GM23338 (cell line): ENCODE results near the gene NDST1. TPM values are rescaled to one million over a fixed set of nuclear protein-coding genes. Genes with fewer than 3 reads are reported as not detected.

ENCODE experiments used
- ATAC-seq: fragments of 200-7000 bp; cut with Tn5 transposase; 3 replicates; pipeline ENCODE4 v1.9.1; 2020
- DNase-seq: peaks from one replicate; pipeline ENCODE4 v3.0.0-alpha.2; 2015; ENCODE audit warnings: low spot score
- H2AFZ ChIP-seq: fragments of 200-600 bp; sonication (generic); 2 replicates; pipeline ENCODE4 v1.8.0; 2016; ENCODE audit warnings: antibody characterized with exemption, mild to moderate bottlenecking, moderate library complexity
- H3F3A ChIP-seq: fragments of 200-600 bp; sonication (generic); replicated peaks from 2 replicates; pipeline ENCODE4 v1.8.0; 2017; ENCODE audit warnings: antibody characterized with exemption, mixed run types, low read depth
- H3K27ac ChIP-seq: fragments of 200-600 bp; sonication (generic); 2 replicates; pipeline ENCODE4 v1.6.1; 2016; ENCODE audit warnings: low read depth
- H3K27me3 ChIP-seq: fragments of 200-600 bp; sonication (generic); 2 replicates; pipeline ENCODE4 v1.8.0; 2016; ENCODE audit warnings: mild to moderate bottlenecking, mixed run types, moderate library complexity; ENCODE audit not compliant: insufficient read depth
- H3K36me3 ChIP-seq: fragments of 200-600 bp; sonication (generic); 2 replicates; pipeline ENCODE4 v1.8.0; 2016; ENCODE audit warnings: mild to moderate bottlenecking; ENCODE audit not compliant: insufficient read depth
- H3K4me1 ChIP-seq: fragments of 200-600 bp; sonication (generic); 2 replicates; pipeline ENCODE4 v1.8.0; 2016; ENCODE audit warnings: mild to moderate bottlenecking, moderate library complexity; ENCODE audit not compliant: insufficient read depth
- H3K4me2 ChIP-seq: fragments of 200-600 bp; sonication (generic); 2 replicates; pipeline ENCODE4 v1.7.1; 2017; ENCODE audit warnings: mixed run types
- H3K4me3 ChIP-seq: fragments of 200-600 bp; sonication (generic); 2 replicates; pipeline ENCODE4 v1.6.1; 2016; ENCODE audit warnings: mixed run types
- H3K79me2 ChIP-seq: fragments of 200-600 bp; sonication (generic); replicated peaks from 2 replicates; pipeline ENCODE4 v1.8.0; 2017; ENCODE audit warnings: mild to moderate bottlenecking; ENCODE audit not compliant: insufficient read depth
- H3K9me2 ChIP-seq: fragments of 200-600 bp; sonication (generic); 2 replicates; pipeline ENCODE4 v1.8.0; 2017; ENCODE audit not compliant: insufficient read depth
- H4K20me1 ChIP-seq: fragments of 200-600 bp; sonication (generic); replicated peaks from 2 replicates; pipeline ENCODE4 v1.8.0; 2017; ENCODE audit warnings: mild to moderate bottlenecking; ENCODE audit not compliant: insufficient read depth
- H3K27ac Mint-ChIP-seq: 2 replicates; pipeline ENCODE4 v1.8.0; 2020; ENCODE audit warnings: inconsistent platforms, mild to moderate bottlenecking, moderate library complexity, mixed read lengths
- H3K27me3 Mint-ChIP-seq: 3 replicates; pipeline ENCODE4 v1.8.0; 2022; ENCODE audit warnings: low read depth, mild to moderate bottlenecking, moderate library complexity, mixed read lengths, inconsistent platforms; ENCODE audit not compliant: insufficient read depth, poor library complexity
- H3K36me3 Mint-ChIP-seq: 3 replicates; pipeline ENCODE4 v1.8.0; 2021; ENCODE audit warnings: low read depth, mild to moderate bottlenecking, inconsistent platforms, moderate library complexity, mixed read lengths
- H3K4me1 Mint-ChIP-seq: 3 replicates; pipeline ENCODE4 v1.8.0; 2020; ENCODE audit warnings: mild to moderate bottlenecking, inconsistent platforms, mixed read lengths
- H3K4me3 Mint-ChIP-seq: 3 replicates; pipeline ENCODE4 v1.8.0; 2021; ENCODE audit warnings: moderate library complexity, mild to moderate bottlenecking, inconsistent platforms, mixed read lengths
- H3K9me3 Mint-ChIP-seq: 3 replicates; pipeline ENCODE4 v1.8.0; 2020; ENCODE audit warnings: moderate library complexity, mild to moderate bottlenecking, inconsistent platforms, mixed read lengths
- CREB1 ChIP-seq: fragments of 250-450 bp; sonication (Bioruptor Pico); IDR thresholded peaks from 2 replicates; pipeline ENCODE4 v1.5.0; 2020; ENCODE audit warnings: low read depth, mild to moderate bottlenecking, moderate library complexity
- EZH2phosphoT487 ChIP-seq: fragments of 200-600 bp; sonication (generic); IDR thresholded peaks from one replicate; pipeline ENCODE4 v1.8.1; 2018; ENCODE audit warnings: antibody characterized with exemption; ENCODE audit not compliant: unreplicated experiment
- NANOG ChIP-seq: IDR thresholded peaks from 2 replicates; pipeline ENCODE4 v1.6.1; 2016; ENCODE audit warnings: antibody characterized with exemption, borderline replicate concordance
- POLR2AphosphoS5 ChIP-seq: IDR thresholded peaks from 2 replicates; pipeline ENCODE4 v1.6.1; 2016; ENCODE audit warnings: antibody characterized with exemption, low read depth
- STAT1 ChIP-seq: IDR thresholded peaks from one replicate; pipeline ENCODE4 v1.6.1; 2016; ENCODE audit warnings: antibody characterized with exemption; ENCODE audit not compliant: unreplicated experiment
- ZNF331 ChIP-seq: fragments of 250-450 bp; sonication (Bioruptor Pico); IDR thresholded peaks from 2 replicates; pipeline ENCODE4 v1.5.0; 2020; ENCODE audit warnings: low read depth, mild to moderate bottlenecking, moderate library complexity
- polyA plus RNA-seq: library from polyadenylated mRNA; unstranded; fragments of >200 nt; fragmentation: Nextera tagmentation; extraction: Ambion mirVana; gene quantifications from 2 replicates; pipeline ENCODE4 v1.2.1, GENCODE V29; 2016
- total RNA-seq: library from RNA; depleted of rRNA; stranded (reverse); fragments of >200 nt; shearing (Covaris generic); gene quantifications from 2 replicates; pipeline ENCODE4 v1.2.3, GENCODE V29; 2014
- TF ChIP-seq, protein P1 (sequence below), 2 experiments: fragments of 200-600 bp in 1 of 2; sonication (generic) in 1 of 2; conservative IDR thresholded peaks; 2 replicates each; pipeline versions ENCODE4 v1.5.1 to v1.6.1; 2016 to 2017; ENCODE audit warnings: antibody characterized with exemption in 2 of 2, low read depth in 2 of 2, mild to moderate bottlenecking in 2 of 2, moderate library complexity in 1 of 2
- TF ChIP-seq, protein P2 (sequence below): IDR thresholded peaks from one replicate; pipeline ENCODE4 v1.6.1; 2018; ENCODE audit warnings: antibody characterized with exemption; ENCODE audit not compliant: unreplicated experiment

NDST1 gene
- total and polyA plus RNA-seq, 2 experiments from 2014 or later, result 7.3 to 85.0 TPM

DNA sequence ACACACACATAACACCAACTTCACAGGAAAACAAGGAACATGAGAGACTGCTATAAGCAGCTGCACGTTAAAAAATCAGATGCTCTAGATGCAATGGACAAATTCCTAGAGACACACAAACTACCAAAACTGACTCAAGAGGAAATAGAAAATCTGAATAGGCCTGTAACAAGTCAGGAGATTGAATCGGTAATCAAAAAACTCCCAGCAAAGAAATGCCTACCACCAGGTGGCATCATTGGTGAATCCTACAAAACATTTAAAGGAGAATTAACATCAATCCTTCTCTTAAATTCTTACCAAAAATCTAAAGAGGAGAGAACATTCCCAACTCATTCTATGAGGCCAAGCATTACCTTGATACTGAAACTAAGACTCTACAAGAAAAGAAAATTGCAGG is 54.9 kb downstream of the NDST1 start:
- Mint-ChIP-seq H3K9me3 (peaks cover 13% of the 10 kb centered on the region; the same call in 2 of the 3 replicates), H3K27me3 (peaks cover 10% of the 10 kb centered on the region), H3K4me3 (no peak overlapping the region), H3K36me3 (no peaks in the 10 kb centered on the region), H3K4me1 (peaks cover 14% of the 10 kb centered on the region), H3K27ac (no peak overlapping the region)
- no peaks in the 10 kb centered on the region for H3K79me2 ChIP-seq
- H2AFZ ChIP-seq, result no peak overlapping the region
- no peak overlapping the region for H3K27ac ChIP-seq
- no peak overlapping the region for H3K4me3 ChIP-seq
- H3K36me3 ChIP-seq, result no peaks in the 10 kb centered on the region
- H3K27me3 ChIP-seq, result no peaks in the 10 kb centered on the region
- no peak overlapping the region for H3K4me2 ChIP-seq
- ATAC-seq, result no peak
- 0 out of 2 replicates have a peak, but pooled peaks cover 7% of the 10 kb centered on the region for H3K4me1 ChIP-seq
- H3K9me2 ChIP-seq, result no peaks in the 10 kb centered on the region
- peak; percentile 79 for DNase-seq
- no peaks in the 10 kb centered on the region for H4K20me1 ChIP-seq
- TF ChIP-seq EZH2phosphoT487, result no peak
- TF ChIP-seq, protein P1, sequence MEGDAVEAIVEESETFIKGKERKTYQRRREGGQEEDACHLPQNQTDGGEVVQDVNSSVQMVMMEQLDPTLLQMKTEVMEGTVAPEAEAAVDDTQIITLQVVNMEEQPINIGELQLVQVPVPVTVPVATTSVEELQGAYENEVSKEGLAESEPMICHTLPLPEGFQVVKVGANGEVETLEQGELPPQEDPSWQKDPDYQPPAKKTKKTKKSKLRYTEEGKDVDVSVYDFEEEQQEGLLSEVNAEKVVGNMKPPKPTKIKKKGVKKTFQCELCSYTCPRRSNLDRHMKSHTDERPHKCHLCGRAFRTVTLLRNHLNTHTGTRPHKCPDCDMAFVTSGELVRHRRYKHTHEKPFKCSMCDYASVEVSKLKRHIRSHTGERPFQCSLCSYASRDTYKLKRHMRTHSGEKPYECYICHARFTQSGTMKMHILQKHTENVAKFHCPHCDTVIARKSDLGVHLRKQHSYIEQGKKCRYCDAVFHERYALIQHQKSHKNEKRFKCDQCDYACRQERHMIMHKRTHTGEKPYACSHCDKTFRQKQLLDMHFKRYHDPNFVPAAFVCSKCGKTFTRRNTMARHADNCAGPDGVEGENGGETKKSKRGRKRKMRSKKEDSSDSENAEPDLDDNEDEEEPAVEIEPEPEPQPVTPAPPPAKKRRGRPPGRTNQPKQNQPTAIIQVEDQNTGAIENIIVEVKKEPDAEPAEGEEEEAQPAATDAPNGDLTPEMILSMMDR (conservative IDR thresholded peaks at IDR 0.05; ENCODE audit: low read depth in 2 of 2), result peak; percentile 65 to 80
- TF ChIP-seq, protein P2, sequence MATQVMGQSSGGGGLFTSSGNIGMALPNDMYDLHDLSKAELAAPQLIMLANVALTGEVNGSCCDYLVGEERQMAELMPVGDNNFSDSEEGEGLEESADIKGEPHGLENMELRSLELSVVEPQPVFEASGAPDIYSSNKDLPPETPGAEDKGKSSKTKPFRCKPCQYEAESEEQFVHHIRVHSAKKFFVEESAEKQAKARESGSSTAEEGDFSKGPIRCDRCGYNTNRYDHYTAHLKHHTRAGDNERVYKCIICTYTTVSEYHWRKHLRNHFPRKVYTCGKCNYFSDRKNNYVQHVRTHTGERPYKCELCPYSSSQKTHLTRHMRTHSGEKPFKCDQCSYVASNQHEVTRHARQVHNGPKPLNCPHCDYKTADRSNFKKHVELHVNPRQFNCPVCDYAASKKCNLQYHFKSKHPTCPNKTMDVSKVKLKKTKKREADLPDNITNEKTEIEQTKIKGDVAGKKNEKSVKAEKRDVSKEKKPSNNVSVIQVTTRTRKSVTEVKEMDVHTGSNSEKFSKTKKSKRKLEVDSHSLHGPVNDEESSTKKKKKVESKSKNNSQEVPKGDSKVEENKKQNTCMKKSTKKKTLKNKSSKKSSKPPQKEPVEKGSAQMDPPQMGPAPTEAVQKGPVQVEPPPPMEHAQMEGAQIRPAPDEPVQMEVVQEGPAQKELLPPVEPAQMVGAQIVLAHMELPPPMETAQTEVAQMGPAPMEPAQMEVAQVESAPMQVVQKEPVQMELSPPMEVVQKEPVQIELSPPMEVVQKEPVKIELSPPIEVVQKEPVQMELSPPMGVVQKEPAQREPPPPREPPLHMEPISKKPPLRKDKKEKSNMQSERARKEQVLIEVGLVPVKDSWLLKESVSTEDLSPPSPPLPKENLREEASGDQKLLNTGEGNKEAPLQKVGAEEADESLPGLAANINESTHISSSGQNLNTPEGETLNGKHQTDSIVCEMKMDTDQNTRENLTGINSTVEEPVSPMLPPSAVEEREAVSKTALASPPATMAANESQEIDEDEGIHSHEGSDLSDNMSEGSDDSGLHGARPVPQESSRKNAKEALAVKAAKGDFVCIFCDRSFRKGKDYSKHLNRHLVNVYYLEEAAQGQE, result no peak
- no peak for TF ChIP-seq STAT1
- H3F3A ChIP-seq, result no peaks in the 10 kb centered on the region

DNA sequence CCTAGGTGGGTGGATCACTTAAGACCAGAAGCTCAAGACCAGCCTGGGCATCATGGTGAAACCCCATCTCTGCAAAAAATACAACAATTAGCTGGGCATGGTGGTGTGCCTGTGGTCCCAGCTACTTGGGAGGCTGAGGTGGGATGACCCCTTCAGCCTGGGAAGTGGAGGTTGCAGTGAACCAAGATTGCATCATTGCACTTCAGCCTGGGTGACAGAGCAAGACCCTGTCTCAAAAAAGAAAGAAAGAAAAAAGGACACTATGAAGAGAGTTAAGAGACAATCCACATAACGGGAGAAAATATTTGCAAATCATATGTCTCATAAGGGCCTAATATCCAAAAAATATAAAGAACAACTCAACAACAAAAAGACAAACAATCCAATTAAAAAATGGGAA is 57.9 kb downstream of the NDST1 start:
- Histone ChIP-seq H3K79me2 (no peaks in the 10 kb centered on the region), H3K9me2 (no peaks in the 10 kb centered on the region; the same call in 1 of the 2 replicates), H3K27me3 (no peaks in the 10 kb centered on the region), H4K20me1 (no peaks in the 10 kb centered on the region), H3F3A (no peaks in the 10 kb centered on the region), H3K4me1 (no peaks in the 10 kb centered on the region), H3K4me3 (no peak overlapping the region), H3K36me3 (no peaks in the 10 kb centered on the region), H3K27ac (no peak overlapping the region), H3K4me2 (no peak overlapping the region), H2AFZ (no peak overlapping the region)
- H3K27ac Mint-ChIP-seq, result no peak overlapping the region
- H3K4me3 Mint-ChIP-seq, result no peak overlapping the region
- peaks cover 13% of the 10 kb centered on the region; the same call in 2 of the 3 replicates for H3K9me3 Mint-ChIP-seq
- TF ChIP-seq EZH2phosphoT487, result no peak
- TF ChIP-seq NANOG, result no peak
- TF ChIP-seq CREB1 (CRISPR knock-in tag), result no peak
- TF ChIP-seq POLR2AphosphoS5, result no peak
- no peak for TF ChIP-seq STAT1
- TF ChIP-seq, protein P1 (conservative IDR thresholded peaks at IDR 0.05; ENCODE audit: low read depth in 2 of 2), result no peak
- TF ChIP-seq ZNF331 (CRISPR knock-in tag), result no peak
- DNase-seq, result no peak
- no peak for ATAC-seq
- peaks cover 8% of the 10 kb centered on the region for H3K27me3 Mint-ChIP-seq
- H3K4me1 Mint-ChIP-seq, result peaks cover under 1% of the 10 kb centered on the region; the same call in 1 of the 3 replicates
- no peaks in the 10 kb centered on the region for H3K36me3 Mint-ChIP-seq
